H1 (cell line): ENCODE results near the gene NBL1.

Source experiments
- BRCA1 ChIP-seq: IDR thresholded peaks from 2 replicates; pipeline ENCODE4 v1.6.1; 2012; ENCODE audit warnings: low read depth, low read length, improper control_type of control experiment
- EP300 ChIP-seq, 2 experiments: IDR thresholded peaks; 1 replicate in 1 of 2; 2 replicates in 1 of 2; pipeline ENCODE4 v1.6.1; 2011 to 2012; ENCODE audit warnings: low read depth in 2 of 2, low read length in 2 of 2, mild to moderate bottlenecking in 2 of 2, borderline replicate concordance in 1 of 2, inconsistent platforms in 1 of 2, moderate library complexity in 1 of 2
- EZH2 ChIP-seq: fragments of 200-600 bp; sonication (generic); IDR thresholded peaks from 2 replicates; pipeline ENCODE4 v1.7.1; 2012; ENCODE audit warnings: low read depth, mild to moderate bottlenecking, moderate library complexity, low read length, inconsistent platforms; ENCODE audit not compliant: severe bottlenecking
- FOSL1 ChIP-seq: IDR thresholded peaks from 2 replicates; pipeline ENCODE4 v1.6.1; 2011; ENCODE audit warnings: mild to moderate bottlenecking, low read depth, low read length, moderate library complexity; ENCODE audit not compliant: insufficient read depth
- POLR2A ChIP-seq, 2 experiments: IDR thresholded peaks; 1 replicate in 1 of 2; 2 replicates in 1 of 2; pipeline ENCODE4 v1.6.1; 2011; ENCODE audit warnings: low read depth in 2 of 2, low read length in 2 of 2, mild to moderate bottlenecking in 2 of 2; ENCODE audit errors: control extremely low read depth in 1 of 2
- TF ChIP-seq, protein P1 (sequence below): IDR thresholded peaks from 2 replicates; pipeline ENCODE4 v1.6.1; 2012; ENCODE audit warnings: inconsistent platforms
- TF ChIP-seq, protein P2 (sequence below), 3 experiments: IDR thresholded peaks; 1 replicate in 2 of 3; 2 replicates in 1 of 3; pipeline versions ENCODE4 v1.5.1 to v1.6.1; 2011; ENCODE audit warnings: low read length in 3 of 3, mild to moderate bottlenecking in 3 of 3, inconsistent platforms in 2 of 3, low read depth in 1 of 3, moderate library complexity in 1 of 3; ENCODE audit not compliant: insufficient read depth in 1 of 3; ENCODE audit errors: control extremely low read depth in 1 of 3
- TF ChIP-seq, protein P3 (sequence below): fragments of 300-600 bp; sonication (generic); IDR thresholded peaks from 2 replicates; pipeline ENCODE4 v1.7.1; 2012; ENCODE audit warnings: low read length, moderate library complexity, mild to moderate bottlenecking, inconsistent platforms; ENCODE audit not compliant: insufficient replicate concordance

DNA sequence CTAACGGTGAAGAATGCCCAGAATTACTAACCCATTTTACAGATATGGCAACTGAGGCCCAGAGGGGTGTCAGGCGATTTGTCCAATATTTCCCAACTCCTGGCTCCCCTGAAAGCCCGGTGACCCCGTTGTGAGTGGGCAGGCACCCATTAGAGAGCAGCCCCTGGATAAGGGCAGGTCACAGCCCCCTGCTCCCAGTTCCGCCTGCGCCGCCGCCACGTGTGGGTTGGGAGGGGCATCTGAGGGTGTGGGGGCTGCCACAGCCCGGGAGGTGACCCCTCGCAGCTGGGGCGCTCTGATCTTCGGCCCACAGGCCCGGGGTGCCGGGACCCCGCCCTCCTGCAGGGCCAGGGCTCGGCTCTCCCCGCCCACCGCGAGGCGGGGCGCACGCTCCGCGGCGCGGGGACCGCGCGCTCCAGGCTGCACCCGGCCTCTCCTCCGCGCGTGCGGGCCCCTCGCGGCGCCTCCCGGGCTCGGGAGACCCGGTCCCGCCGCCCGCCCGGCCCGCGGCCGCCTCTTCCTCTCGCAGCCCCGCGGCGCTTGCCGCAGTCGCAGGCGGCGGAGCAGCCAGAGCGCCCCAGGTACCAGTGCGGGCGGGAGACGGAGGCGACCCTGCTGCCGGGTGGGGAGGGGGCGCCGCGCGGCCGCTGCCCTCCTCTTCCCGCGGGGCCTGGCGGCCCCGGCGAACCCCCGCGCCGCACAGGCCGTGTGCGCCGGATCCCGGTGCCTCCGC, 20.5 kb downstream of the NBL1 start, which contains the start of gene HTR6:
- TF ChIP-seq, protein P1, sequence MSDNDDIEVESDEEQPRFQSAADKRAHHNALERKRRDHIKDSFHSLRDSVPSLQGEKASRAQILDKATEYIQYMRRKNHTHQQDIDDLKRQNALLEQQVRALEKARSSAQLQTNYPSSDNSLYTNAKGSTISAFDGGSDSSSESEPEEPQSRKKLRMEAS: no peak; the same call in 1 of the 2 replicates
- TF ChIP-seq, protein P2, sequence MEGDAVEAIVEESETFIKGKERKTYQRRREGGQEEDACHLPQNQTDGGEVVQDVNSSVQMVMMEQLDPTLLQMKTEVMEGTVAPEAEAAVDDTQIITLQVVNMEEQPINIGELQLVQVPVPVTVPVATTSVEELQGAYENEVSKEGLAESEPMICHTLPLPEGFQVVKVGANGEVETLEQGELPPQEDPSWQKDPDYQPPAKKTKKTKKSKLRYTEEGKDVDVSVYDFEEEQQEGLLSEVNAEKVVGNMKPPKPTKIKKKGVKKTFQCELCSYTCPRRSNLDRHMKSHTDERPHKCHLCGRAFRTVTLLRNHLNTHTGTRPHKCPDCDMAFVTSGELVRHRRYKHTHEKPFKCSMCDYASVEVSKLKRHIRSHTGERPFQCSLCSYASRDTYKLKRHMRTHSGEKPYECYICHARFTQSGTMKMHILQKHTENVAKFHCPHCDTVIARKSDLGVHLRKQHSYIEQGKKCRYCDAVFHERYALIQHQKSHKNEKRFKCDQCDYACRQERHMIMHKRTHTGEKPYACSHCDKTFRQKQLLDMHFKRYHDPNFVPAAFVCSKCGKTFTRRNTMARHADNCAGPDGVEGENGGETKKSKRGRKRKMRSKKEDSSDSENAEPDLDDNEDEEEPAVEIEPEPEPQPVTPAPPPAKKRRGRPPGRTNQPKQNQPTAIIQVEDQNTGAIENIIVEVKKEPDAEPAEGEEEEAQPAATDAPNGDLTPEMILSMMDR (IDR thresholded peaks at IDR 0.05; ENCODE audit: control extremely low read depth in 1 of 3, insufficient read depth in 1 of 3, low read depth in 1 of 3, low read length in 3 of 3): no peak
- TF ChIP-seq POLR2A (IDR thresholded peaks at IDR 0.05; ENCODE audit: control extremely low read depth in 1 of 2, low read depth in 2 of 2, low read length in 2 of 2): no peak
- no peak for TF ChIP-seq BRCA1
- TF ChIP-seq, protein P3, sequence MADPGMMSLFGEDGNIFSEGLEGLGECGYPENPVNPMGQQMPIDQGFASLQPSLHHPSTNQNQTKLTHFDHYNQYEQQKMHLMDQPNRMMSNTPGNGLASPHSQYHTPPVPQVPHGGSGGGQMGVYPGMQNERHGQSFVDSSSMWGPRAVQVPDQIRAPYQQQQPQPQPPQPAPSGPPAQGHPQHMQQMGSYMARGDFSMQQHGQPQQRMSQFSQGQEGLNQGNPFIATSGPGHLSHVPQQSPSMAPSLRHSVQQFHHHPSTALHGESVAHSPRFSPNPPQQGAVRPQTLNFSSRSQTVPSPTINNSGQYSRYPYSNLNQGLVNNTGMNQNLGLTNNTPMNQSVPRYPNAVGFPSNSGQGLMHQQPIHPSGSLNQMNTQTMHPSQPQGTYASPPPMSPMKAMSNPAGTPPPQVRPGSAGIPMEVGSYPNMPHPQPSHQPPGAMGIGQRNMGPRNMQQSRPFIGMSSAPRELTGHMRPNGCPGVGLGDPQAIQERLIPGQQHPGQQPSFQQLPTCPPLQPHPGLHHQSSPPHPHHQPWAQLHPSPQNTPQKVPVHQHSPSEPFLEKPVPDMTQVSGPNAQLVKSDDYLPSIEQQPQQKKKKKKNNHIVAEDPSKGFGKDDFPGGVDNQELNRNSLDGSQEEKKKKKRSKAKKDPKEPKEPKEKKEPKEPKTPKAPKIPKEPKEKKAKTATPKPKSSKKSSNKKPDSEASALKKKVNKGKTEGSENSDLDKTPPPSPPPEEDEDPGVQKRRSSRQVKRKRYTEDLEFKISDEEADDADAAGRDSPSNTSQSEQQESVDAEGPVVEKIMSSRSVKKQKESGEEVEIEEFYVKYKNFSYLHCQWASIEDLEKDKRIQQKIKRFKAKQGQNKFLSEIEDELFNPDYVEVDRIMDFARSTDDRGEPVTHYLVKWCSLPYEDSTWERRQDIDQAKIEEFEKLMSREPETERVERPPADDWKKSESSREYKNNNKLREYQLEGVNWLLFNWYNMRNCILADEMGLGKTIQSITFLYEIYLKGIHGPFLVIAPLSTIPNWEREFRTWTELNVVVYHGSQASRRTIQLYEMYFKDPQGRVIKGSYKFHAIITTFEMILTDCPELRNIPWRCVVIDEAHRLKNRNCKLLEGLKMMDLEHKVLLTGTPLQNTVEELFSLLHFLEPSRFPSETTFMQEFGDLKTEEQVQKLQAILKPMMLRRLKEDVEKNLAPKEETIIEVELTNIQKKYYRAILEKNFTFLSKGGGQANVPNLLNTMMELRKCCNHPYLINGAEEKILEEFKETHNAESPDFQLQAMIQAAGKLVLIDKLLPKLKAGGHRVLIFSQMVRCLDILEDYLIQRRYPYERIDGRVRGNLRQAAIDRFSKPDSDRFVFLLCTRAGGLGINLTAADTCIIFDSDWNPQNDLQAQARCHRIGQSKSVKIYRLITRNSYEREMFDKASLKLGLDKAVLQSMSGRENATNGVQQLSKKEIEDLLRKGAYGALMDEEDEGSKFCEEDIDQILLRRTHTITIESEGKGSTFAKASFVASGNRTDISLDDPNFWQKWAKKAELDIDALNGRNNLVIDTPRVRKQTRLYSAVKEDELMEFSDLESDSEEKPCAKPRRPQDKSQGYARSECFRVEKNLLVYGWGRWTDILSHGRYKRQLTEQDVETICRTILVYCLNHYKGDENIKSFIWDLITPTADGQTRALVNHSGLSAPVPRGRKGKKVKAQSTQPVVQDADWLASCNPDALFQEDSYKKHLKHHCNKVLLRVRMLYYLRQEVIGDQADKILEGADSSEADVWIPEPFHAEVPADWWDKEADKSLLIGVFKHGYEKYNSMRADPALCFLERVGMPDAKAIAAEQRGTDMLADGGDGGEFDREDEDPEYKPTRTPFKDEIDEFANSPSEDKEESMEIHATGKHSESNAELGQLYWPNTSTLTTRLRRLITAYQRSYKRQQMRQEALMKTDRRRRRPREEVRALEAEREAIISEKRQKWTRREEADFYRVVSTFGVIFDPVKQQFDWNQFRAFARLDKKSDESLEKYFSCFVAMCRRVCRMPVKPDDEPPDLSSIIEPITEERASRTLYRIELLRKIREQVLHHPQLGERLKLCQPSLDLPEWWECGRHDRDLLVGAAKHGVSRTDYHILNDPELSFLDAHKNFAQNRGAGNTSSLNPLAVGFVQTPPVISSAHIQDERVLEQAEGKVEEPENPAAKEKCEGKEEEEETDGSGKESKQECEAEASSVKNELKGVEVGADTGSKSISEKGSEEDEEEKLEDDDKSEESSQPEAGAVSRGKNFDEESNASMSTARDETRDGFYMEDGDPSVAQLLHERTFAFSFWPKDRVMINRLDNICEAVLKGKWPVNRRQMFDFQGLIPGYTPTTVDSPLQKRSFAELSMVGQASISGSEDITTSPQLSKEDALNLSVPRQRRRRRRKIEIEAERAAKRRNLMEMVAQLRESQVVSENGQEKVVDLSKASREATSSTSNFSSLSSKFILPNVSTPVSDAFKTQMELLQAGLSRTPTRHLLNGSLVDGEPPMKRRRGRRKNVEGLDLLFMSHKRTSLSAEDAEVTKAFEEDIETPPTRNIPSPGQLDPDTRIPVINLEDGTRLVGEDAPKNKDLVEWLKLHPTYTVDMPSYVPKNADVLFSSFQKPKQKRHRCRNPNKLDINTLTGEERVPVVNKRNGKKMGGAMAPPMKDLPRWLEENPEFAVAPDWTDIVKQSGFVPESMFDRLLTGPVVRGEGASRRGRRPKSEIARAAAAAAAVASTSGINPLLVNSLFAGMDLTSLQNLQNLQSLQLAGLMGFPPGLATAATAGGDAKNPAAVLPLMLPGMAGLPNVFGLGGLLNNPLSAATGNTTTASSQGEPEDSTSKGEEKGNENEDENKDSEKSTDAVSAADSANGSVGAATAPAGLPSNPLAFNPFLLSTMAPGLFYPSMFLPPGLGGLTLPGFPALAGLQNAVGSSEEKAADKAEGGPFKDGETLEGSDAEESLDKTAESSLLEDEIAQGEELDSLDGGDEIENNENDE: no peak
- no peak for TF ChIP-seq EP300 (IDR thresholded peaks at IDR 0.05; ENCODE audit: borderline replicate concordance in 1 of 2, low read depth in 2 of 2, low read length in 2 of 2)
- TF ChIP-seq FOSL1: no peak
- TF ChIP-seq EZH2: no peak
